G401 (cell line): ENCODE measurements around the gene DNAJC24. TPM values are rescaled to one million over a fixed set of nuclear protein-coding genes. Genes with fewer than 3 reads are reported as not detected.
"Not testable (repeated sequence)": the region's sequence is repeated elsewhere in the genome, so short reads cannot be mapped to it uniquely, and the experiment has no call there.

ENCODE experiments used
- DNase-seq: peaks from one replicate; pipeline ENCODE4 v3.0.0-alpha.2; 2015; ENCODE audit warnings: low spot score
- in situ Hi-C: cut with HindIII; loops from 2 replicates; pipeline ENCODE4 v1.10.0; 2016; ENCODE audit warnings: low sequenced_read_pairs, mixed read lengths
- total RNA-seq: library from RNA; depleted of rRNA; stranded (reverse); fragments of >200 nt; shearing (Covaris generic); gene quantifications from 2 replicates; pipeline ENCODE4 v1.2.3, GENCODE V29; 2014; rRNA removed

DNAJC24 gene, protein sequence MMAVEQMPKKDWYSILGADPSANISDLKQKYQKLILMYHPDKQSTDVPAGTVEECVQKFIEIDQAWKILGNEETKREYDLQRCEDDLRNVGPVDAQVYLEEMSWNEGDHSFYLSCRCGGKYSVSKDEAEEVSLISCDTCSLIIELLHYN
- 6.5 and 10.9 TPM in 2 replicates for total RNA-seq

DNA sequence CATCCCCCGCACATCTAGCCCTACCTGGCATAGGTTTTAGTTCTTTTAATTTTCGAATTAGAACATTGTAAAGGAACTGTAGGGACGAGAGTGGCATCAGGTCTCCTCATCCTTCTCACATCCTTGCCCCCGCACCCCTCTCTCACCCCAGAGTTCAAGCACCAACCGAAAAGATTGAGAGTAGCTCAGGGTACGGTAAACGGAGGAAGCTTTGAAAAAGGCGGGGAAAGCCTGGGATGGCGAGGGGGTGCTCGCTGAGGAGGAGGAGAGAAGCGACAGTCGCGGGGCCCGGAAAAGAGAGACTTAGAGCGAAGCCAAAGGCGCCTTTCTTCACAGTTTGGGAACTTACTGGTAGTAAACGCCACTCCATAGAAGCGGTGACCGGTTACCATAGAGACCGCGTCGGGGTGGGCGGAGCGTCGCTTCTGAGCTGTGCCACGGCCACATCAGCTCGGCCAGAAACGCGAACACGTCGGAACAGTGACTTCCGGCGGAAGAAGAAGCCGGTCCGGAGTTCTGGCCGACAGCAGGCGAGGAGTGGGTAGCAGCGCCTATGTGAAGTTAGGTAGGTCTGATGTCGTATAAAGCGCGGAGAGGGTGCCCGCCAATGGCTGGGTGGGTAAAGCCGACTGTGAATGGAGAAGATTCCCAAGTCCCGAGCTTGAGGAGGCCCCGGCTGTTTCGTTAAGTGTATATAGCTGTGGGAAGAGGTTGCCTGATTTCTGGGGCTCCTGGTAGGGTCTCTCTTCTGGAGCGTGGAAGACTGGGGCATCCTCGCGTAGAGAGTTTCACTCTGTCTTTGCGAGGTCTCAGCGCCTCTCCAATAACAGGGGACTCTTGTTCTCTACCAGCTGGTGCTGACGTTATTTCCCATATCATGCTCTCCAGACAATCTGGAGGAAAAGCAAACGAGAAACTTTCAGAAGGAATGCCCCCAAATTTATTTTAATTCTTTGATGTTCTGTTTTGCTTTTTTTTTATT, at the start of gene DNAJC24, which contains the start of gene DCDC1:
TSS of gene DNAJC24 (plus strand) at position 513 of the 982 bp plus-strand sequence. CDS start 889 bp downstream, outside the sequence.
TSS of gene DCDC1 (minus strand) at position 392 of the 982 bp plus-strand sequence. CDS start 41,459 bp downstream, outside the sequence.
- DNase-seq = peak; percentile 94
- in situ Hi-C loops = no loop called here

DNA sequence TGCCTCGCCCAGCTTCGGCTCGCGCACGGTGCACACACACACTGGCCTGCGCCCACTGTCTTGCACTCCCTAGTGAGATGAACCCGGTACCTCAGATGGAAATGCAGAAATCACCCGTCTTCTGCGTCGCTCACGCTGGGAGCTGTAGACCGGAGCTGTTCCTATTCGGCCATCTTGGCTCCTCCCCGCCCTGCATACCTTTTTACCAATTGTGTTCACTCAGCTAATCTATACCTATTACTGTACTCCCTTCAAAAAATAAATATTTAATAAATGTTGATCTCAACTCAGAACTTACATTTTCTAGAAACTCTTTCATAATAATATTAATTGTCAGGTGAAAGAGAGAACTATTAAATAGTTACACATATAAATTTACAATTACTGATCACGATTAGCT, 48.2 kb upstream of the DNAJC24 start:
- in situ Hi-C loops, DNase-seq: not testable (repeated sequence)

DNA sequence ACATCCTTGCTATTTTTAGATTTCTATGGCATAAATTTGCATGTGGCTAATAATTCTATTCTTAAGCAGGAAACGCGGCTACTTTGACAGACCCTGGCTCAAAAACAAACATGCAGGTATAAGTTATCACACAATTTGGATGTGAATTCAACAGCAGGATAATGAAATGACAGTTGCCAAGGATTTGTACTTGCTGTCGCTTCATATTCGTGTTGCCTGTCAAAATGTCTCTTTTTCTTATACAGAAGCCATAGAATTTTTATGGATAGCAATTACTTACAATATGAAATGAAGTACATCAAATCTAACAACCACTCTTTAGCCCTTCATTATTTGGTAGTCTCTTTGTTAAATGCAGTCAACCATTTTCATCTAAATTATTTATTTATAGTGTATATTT, 46.5 kb upstream of the DNAJC24 start:
- DNase-seq = no peak

DNA sequence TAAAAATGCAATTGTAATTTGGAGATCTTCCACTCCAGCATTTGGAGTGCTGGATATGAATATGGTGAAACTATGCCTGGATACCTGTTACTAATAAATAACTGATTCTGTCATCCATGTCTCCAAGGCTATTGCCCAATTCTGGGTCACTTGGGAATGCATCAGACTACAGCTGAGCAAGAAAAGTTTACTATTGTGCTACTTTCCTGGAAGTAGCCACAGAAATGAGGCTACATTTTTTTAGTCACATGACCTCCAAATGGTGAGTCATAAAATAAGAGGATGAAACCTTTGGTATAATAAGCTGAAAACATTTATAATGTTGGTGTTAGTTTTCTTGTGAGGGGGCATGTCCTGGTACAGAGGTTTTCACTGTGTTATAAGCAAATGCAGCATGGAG, 44.5 kb upstream of the DNAJC24 start:
- in situ Hi-C loops = no loop called here
- DNase-seq = no peak

More for the DNA sequence above, 46.5 kb upstream of the DNAJC24 start:
- in situ Hi-C loops = no loop called here

DNA sequence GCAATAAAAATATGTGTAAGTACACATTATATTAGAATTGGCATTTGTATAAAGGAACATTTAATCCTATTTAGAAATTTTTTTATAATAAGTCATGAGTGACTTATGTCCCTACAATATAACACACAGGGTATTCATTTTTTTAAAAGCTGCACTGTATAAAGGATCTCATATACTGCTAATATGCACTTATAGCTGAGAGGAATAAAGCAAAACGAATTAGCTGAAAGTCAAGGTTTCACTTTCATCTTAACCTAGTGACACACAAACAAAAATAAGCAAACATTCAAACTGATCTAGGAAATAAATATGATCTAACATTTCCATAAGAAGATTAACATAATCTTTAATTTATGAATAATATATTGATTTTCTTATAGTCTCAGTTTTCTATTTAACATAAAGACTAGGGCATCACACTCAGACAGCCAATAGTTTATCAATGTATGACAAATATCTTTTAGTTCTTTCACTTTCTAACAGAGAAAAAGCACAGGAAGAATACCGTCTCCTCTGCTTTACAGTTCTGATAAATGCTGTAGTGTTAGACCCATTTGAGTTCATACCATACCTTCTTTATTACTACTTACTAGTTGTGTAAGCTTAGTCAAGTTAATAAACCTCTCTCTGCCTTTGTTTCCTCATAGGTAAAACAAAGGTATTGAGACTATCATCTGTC, 43.1 kb upstream of the DNAJC24 start:
- in situ Hi-C loops = no loop called here

DNA sequence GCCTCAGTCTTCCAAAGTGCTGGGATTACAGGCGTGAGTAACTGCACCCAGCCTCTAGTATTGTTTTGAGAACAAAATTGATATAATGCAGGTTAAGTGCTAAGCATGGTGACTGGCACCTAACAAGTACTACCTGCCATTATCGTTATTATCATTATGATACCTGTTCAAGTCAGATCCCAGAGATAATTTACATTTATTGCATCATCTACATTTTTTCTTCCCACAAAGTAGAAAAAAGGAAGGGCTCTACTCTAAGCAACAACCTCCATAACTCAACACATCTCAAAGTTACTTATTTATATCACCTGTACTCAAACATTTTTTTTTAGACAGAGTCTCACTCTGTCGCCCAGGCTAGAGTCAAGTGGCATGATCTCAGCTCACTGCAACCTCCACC, 42.2 kb upstream of the DNAJC24 start:
- DNase-seq = no peak
- in situ Hi-C loops = no loop called here

More for the DNA sequence above, 43.1 kb upstream of the DNAJC24 start:
- no peak for DNase-seq

DNA sequence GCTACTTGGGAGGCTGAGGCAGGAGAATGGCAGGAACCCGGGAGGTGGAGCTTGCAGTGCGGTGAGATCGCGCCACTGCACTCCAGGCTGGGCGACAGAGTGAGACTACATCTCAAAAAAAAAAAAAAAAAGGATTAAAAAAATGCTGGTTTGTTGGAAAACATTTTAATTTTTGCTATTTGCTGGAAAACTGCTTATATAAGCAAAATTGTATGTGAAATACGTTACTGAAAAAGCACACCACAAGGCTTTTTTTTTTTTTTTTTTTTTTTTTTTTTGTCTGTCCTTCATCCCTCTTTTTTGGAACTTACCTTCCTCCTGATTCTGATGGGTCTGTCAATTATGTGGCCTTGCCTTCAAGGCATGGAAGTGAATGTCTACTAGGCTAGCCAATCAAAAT, 41.0 kb upstream of the DNAJC24 start:
- in situ Hi-C loops = no loop called here
- no peak for DNase-seq

DNA sequence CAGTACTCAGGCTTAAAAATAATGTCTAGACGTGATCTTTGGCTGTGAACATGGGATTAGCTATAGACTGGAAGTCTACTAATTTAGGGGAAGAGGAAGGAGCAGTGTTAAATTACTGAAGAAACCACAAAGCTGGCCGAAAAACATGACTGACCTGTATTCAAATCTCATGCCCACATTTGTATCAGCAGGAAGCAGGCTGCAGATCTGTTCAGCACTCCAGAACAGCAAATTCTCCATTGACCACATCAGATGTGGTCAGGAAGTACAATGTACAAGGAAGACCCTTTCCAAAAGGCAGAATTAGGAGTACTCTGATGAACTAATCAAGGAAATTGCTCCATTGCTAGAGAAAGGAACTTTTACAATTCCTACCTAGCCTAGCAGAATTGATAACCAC, 31.9 kb upstream of the DNAJC24 start:
- no peak for DNase-seq
- in situ Hi-C loops = no loop called here

DNA sequence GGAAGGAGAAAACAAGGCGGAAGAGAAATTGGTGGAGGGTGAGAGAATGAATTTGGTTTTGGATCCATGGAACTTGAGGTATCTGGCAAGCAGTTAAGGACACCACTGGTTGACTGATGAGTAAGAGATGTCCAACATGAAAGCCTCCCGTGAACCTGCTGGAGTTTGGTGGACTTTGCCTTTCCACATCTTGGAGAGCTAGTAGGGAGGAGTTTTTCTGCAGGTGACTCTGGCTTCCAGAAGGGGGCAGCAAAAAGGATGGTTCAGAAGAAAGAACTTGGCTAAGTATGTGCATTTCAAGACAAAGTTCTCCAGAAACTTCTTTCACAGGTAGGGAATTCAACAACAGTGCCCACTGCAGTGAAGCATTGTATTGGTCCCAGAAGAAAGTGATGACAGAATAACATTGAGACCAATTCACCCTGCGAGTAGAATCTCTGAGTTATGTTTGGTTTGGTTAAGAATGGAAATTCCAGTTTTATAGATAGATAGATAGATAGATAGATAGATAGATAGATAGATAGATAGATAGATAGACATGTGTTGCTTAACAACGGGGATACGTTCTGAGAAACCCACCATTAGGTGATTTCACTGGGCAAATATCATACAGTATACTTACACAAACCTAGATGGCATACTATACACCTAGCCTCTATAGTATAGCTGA, 28.6 kb upstream of the DNAJC24 start:
- in situ Hi-C loops = no loop called here
- peak; percentile 40 for DNase-seq

DNA sequence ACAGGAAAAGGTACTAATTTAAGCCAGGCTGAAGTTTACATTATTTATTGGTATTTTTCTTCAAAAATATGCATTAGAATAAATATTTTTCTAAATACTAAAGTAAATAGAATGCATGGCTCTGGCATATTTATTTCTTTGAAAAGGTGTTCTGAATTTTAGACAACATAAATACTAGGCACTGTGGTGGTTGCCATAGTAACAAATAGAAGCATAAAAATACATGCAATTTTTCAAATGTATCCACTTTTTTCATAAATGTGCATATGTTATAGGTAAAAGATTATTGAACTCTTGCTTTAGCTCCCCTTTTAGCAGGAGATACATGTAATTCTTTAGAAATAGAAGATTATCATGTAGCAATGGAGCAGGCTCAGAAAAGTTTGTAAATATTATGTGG, 18.5 kb upstream of the DNAJC24 start:
- DNase-seq = no peak
- in situ Hi-C loops = no loop called here

DNA sequence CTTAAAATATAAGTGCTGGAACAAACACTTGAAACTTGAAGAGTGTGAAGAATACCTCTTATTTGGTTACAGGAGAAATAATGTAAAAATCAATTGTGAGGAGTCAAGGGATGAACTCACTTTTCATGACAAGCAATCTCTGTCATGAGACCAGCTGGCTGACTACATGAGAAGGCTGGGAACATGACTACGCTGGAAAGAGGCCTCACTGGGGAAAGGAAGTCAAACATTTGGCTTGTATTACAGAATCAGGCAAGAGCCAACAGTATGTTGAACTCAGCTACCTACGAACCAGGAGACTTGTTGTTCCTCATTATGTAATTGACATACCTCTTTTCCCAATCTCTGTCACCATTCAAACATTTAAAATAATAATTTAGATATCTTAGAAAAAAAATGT, 14.5 kb upstream of the DNAJC24 start:
- in situ Hi-C loops = no loop called here
- no peak for DNase-seq

DNA sequence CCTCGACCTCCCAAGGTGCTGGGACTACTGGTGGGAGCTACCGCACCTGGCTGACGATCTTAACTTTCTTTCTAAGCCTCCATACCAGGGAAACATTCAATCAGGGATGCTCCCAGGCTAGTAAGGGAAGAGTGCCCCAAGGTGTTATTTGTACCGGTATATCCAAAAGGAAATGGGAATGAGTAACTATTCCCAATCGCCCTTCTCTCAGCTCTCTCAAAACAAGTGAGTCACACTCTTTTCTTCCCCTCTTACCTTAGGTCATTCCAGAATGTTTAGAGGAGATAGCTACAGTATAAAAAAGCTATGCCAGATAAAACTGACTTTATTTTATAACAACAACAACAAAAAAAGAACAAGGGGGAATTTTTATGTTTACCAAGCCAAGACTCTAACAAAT, 13.8 kb upstream of the DNAJC24 start:
- no peak for DNase-seq
- in situ Hi-C loops = no loop called here

DNA sequence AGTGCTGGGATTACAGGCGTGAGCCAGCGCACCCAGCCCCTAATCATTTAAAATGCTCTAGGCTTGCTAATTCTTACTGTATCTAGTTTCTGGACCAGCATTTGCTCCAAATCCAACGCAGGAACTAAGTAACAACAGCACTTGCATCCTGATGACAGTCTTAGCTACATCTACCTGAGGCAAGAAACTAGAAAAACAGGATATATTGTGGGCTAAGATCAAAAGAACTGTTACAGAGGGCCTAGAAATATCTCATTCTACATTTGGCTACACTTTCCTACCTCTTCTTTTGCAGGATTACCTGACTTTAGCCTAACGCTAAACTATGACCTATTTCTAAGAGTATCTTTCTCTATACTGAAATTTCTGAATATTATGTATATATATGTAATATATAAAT, 7.9 kb upstream of the DNAJC24 start:
- in situ Hi-C loops = no loop called here
- DNase-seq = no peak

DNA sequence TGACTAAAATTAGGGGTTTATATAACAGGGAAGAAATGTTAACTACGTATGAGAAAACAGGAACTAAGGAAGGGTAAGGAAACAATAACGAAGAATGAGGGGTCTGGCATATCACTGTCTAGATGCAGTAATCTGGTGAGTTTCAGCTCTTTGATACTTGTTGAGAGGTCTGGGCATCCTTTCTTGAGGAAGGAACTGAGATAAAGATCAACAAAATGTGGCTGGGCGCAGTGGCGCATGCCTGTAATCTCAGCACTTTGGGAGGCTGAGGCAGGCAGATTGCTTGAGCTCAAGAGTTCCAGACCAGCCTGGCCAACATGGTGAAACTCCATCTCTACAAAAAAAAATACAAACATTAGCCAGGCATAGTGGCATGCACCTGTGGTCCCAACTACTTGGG, 2.9 kb upstream of the DNAJC24 start:
- in situ Hi-C loops = no loop called here
- DNase-seq = no peak

DNA sequence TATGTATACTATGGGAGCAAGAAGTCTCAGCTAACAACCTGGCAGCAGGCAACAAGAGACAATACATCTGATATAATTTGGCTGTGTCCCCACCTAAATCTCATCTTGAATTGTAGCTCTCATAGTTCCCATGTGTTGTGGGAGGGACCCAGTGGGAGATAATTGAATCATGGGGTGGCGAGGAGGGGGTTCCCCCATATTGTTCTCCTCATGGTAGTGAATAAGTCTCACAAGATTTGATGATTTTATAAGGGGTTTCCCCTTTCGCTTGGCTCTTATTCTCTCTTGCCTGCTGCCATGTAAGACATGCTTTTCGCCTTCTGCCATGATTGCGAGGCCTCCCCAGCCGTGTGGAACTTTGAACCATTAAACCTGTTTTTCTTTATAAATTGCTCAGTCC, 6.2 kb downstream of the DNAJC24 start:
- DNase-seq = no peak
- in situ Hi-C loops = no loop called here

DNA sequence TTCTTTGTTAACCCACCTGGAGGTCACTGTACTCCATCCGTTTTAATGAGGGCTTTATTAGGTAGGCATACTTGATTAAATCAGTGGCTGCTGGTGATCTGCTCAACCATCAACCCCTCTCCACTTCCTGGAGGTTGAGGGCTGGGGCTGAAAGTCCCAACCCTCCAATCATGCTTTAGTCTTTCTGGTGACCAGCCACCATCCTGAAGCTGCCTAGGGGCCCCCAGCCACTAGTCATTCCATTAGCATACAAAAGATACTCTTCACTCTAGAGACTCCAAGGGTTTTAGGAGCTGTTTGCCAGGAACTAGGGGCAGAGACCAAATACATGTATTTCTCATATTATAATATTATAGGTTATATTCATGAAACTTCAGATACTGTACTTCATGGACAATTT, 13.5 kb downstream of the DNAJC24 start:
- no peak for DNase-seq
- in situ Hi-C loops = no loop called here

DNA sequence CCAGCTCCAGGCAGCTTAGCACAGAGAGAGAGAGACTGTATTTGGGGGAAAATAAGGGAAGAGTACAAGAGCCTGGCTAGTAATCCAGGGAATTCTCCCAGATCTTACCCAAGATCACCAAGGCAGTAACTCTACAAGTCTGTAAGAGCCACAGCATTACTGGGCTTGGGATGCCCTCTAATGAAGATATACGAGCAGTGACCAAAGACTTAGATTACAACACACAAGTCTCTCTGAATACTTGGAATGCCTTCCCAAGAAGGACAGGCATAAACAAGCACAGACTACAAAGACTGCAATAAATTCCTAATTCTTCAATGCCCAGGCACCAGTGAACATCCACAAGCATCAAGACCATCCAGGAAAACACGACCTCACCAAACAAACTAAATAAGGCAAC, 17.7 kb downstream of the DNAJC24 start:
- in situ Hi-C loops = no loop called here
- no peak for DNase-seq

DNA sequence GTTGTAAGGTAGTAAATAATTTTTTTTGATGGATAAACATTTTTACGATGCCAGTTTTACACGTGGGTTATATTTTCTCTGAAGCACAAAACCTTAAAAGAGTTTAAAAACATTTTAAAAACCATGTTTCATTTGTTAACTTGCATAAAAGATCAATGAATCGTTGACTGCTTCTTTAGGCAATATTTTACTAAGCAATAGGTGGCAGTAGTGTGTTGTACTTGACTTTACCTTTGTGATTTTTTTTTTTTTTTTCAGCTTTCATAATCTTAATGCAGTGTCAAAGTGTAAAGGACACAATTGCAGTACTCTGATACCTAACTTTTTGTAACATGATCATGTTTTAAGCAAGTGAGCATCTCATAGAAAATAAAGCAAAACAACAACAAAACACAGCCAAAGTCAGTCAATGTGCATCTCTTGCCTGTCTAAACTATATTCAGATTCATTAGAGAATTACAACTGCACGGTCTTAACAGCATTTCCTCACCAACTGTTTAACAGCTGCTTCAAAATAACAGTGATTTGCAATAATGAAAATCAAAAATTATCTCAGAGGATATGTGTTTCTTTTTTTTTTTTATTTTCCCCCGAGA, 27.7 kb downstream of the DNAJC24 start:
- peak; percentile 65 for DNase-seq
- in situ Hi-C loops = no loop called here

DNA sequence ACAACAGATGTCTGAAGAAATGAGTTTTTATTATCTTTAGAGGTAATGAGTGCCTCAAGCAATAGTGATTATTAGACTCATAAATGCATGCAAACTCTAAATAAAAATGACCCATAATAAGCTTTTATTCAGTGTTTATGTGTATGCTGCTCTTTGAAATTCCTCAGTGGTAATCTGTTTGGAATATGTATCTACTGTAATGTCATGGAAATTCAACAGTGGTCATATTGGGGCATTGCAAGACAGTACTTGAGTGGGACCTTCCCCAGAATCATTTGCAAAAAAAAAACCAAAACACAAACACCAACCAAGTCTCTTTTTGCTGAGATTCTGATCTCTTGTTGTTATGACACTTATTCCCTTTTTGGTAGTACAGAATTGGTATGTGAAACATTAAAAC, 35.0 kb downstream of the DNAJC24 start:
- in situ Hi-C loops = no loop called here

More for the DNA sequence above, 35.0 kb downstream of the DNAJC24 start:
- DNase-seq = no peak
